ENCODE data around the gene NUDT3. TPM values are rescaled to one million over a fixed set of nuclear protein-coding genes. Genes with fewer than 3 reads are reported as not detected.

NUDT3 gene
- total RNA-seq, 1 donor from 2014 or later = 18.7 TPM

DNA sequence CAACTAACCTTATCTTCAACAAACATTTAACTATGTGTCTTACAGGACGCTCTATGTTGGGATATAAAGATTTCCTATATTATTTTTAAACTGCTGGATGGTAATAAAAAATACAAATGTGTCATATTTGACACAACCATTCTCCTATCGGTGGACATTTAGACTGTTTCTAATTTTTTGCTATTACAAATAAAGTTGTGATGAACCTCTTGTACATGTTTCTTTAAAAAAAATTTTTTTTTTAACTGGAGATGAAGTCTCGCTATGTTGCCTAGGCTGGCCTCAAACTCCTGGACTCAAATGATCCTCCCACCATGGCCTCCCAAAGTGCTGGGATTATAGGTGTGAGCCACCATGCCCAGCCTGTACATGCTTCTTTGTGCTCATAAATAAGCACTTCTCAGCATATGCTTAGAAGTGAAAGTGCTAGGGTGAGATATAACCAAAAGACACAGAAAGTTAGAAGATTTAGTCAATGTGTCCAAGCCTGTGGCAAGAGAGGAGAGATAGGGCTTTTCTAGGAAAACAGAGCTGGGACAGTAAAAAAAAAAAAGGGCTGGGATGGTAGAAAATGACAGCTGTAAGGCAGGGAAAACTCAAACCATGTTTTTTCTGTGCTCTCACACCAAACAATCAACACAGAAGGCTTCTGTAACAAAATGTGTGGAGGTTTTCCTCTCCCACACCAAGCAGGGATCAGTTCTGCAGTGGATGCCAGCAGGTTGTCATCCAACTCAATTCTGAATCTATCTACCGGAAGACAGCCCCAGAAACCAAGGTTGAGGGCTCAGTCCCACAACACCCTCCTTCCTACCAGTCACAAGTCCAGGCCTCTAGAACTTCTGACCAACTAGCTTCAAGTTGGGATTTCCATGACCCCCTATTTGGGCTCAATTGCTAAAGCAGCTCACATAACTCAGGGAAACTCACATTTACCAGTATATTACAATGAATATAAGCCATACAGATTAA, 73.7 kb downstream of the NUDT3 start:
- ATAC-seq = no peak

DNA sequence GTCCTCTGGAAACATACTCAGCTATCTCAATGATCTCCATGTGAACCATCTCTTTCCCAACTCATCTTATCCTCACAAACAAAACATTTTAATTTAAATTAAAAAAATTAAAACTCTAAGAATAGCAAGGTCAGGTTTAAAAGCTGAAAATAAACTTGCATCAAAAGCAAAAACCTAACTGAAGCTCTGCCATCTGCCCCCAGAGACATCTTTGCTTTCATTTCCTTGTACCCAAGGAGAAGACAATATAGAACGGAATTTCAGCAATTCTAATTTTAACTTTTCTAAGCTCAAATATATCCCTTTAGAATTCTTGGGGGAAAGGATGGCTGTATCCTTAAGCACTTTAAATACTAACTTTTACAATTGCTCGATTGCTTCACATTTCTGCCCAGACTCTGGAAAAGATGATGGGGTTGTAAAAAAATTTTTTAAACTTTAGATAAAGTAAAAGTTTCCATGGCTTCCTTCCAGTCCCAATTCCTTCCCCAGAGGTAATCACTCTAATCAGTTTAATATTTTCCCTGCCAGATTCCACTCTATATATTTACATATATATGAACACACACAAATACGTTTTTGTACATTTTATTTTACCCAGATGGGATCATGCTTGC, 74.5 kb downstream of the NUDT3 start:
- ATAC-seq = no peak

DNA sequence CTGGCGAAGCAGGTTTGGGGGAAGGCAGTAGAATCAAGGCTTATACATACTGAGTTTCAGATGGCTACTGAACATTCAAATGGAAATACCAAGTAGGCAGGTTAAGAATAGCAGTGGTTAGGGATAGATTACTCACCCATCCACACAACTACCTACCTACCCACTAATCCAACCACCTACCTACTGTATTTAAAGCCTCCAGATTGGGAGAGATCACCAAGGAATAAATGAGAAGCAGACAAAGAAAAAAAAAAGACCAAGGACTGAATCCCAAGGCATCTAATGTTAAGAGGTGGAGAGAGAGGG, 75.3 kb downstream of the NUDT3 start:
- ATAC-seq = no peak

DNA sequence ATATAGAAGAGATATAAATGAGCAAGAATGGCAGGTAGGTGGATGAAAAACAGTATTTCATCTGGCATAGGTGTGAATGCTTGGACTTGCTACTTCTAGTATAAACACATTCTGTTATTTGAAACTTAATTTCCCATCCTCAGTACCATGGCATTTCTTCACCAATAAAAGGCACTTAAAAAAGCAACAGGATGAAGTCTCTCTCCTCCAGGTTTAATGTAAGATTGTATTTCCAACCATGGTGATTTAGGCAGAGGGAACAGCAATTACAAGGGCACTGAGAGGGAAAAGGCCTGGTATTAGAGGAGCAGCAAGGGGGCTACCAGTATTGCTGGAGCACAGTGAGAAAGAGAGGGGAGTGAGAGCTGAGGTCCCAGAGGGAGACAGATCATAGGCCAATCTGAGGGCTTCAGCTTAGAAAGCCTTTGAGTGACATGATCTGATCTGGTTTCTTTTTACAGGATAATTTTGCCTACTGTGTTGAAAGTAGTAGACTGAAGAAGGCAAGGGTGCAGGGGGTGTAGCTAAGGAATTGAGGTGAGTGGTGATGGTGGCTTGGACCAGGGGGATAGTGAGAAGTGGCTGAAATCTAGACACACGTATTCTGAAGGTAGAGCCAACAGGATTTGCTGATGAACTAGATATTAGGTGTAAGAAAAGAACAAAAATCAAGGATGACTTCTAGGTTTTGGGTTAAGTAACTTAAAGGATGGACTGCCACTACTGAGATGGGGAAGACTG, 75.9 kb downstream of the NUDT3 start:
- ATAC-seq = no peak

DNA sequence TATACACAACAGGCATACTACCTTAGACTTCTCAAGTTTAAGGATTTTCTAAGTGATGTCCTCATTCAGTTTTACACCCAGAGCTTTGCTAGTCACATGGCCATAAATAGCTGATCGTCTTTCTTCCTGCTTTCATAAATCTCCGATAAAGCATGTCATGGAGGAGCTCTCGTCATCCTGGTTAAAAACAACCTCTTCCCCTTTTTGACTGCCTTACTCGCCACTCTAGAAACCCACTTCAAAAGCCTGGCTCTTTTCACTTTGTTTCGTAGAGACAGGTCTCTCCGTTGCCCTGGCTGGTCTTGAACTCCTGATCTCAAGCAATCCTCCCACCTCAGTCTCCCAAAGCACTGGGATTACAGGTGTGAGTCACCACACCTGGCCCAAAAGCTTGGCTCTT, 76.7 kb downstream of the NUDT3 start:
- no peak for ATAC-seq

DNA sequence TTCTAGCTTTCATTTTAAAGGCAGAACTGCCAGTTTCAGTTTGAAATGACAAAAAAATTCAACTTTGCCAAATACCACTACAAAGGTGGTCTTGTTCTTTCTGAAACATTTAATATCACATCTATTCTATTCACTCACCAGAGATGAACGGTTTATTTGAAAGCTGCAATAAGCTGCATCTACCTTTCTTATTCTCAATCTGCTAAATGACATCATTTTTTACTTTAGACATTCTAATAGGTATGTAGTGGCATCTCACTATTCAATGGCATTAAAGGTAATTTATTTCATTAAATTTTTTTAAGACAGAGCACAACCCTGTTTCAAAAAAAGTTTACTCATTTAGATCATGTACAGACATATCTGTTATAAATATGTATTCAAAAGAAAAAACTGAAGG, 77.2 kb downstream of the NUDT3 start:
- no peak for ATAC-seq

DNA sequence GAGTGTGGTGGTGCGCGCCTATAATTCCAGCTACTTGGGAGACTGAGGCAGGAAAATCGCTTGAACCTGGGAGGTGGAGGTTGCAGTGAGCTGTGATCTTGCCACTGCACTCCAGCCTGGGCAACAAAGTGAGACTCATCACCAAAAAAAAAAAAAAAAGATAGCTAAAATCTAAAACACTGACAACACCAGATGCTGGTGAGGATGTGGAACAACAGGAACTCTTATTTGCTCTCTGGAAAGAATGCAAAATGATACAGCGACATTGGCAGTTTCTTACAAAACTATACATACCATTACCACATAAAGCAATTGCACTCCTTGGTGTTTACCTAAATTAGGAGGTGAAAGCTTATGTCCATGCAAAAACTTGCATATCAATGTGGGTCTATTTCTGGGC, 80.2 kb downstream of the NUDT3 start:
- ATAC-seq = no peak

DNA sequence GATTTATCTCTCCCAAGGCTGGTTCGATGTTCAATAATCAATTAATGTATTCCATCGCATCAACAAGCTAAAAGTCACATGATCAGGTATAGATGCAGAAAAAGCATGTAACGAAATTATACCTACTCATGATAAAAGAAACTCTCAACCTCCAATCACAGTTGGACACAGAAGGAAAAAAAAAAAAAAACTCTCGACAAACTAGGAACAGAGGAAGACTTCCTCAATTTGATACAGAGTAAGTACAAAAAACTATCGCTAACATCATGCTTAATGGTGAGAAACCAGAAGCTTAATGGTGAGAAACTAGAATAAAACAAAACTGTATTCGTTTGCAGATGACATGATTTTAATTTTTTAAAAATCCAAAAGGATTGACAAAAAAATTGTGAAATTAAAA, 81.7 kb downstream of the NUDT3 start:
- no peak for ATAC-seq

DNA sequence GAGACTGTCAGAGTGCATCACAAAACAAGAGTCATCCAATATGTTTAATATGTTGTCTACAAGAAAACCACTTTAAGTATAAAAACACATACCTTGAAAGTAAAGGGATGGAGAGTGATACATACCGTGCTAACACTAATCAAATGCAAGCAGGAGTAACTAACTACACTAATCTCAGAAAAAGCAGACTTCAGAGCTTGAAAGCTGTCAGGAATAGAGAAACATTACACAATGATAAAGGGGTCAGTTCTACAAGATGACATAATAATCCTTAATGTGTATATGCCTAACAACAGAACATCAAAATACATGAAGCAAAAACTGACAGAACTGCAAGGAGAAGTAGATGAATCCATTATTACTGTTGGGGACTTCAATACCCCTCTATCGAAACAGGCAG, 84.0 kb downstream of the NUDT3 start:
- no peak for ATAC-seq

DNA sequence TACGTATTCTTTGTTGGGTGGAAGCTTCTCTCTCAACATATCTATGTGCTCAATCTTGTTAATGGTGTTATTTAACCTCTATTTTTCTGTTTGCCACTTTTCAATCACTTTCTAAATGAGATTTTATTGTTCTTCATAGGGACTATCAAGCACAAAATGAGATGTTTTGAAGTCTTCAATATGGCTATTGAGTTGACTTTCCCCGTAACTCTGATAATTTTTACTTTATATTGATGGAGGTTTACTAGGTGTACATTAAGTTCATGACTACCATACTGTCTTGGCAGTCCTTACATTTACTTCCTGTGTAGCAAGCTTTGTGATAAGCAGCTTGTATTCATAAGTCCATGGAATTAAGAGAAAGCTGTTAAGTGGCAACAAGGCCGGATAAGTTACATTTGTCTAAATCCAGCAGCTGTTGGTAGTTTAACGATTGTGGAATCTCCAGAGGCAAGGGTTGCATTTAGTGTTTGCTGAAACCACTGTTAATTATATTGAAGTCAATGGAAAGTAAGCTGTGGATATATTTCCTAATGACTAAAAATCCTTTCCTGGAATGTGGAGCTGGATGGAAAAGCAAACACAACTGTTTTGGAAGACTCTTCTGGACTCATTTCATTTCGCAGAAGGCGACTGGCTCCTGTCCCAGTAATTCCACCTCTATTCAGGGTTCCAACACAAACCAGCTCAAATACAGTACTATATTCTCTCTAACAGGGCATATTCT, 86.3 kb downstream of the NUDT3 start:
- no peak for ATAC-seq

DNA sequence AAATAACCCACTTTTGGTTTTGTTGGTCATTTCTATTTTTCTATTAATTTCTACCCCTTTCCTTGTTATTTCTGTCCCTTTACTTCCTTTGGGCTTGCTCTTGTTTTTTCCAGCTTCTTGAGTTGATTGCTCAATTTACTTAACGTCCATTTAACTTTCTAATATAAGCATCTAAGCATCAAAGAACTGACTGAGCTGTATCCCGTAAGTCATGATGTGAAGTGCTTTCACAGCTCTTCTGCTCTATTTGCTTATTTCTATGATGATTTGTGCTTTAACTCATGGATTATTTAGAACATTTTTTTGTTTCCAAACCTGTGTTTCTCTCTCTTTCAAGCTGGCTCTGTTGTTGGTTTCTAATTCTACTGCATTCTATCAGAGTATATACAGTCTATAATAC, 87.0 kb downstream of the NUDT3 start:
- no peak for ATAC-seq

DNA sequence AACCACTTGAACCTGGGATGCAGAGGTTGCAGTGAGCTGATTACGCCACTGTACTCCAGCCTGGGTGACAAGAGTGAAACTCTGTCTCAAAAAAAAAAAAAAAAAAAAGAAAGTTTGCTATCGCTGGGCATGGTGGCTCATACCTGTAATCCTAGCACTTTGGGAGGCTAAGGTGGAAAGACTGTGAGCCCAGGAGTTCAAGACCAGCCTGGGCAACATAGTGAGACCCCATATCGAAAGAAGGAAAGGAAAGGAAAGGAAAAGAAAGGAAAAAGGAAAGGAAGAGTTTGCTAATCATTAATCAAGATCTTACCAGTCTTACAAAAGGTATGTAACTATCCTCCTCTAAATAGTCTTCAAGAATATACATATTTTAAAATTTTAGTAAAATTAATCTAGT, 88.3 kb downstream of the NUDT3 start:
- no peak for ATAC-seq

DNA sequence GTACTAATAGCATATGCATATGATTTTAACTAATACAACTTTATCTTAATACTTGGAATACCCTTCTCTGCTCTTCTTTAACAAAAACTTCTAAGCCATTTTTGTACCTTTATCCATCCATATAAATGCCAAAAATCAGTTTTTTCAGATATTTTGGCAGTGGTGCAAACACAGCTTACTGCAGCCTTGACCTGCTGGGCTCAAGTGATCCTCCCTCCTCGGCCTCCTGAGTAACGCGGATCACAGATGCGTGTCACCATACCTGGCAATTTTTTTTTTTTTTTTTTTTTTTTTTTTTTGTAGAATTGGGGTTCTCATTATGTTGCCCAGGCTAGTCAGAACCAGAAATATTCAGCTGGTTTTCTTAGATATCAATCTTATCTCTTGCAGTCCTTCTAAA, 89.5 kb downstream of the NUDT3 start:
- no peak for ATAC-seq

DNA sequence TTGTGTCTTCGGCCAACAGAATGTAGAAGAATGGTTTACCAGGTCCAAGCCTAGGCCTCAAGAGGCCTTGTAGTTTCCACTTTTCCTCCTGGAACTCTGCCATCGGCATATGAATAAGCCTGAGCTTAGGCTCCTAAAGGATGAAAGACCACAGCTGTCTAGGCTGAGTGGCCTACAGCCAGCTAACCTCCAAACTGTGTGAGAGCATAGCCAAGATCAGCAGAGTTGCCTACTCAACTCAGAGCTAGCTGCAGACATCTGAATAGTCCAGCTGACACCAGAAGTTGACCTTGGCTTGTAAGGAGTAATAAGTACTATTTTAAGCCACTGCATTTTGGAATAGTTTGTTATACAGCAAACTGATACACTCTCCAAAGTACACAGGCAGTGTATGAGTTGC, 91.1 kb downstream of the NUDT3 start:
- peak; percentile 25 for ATAC-seq

DNA sequence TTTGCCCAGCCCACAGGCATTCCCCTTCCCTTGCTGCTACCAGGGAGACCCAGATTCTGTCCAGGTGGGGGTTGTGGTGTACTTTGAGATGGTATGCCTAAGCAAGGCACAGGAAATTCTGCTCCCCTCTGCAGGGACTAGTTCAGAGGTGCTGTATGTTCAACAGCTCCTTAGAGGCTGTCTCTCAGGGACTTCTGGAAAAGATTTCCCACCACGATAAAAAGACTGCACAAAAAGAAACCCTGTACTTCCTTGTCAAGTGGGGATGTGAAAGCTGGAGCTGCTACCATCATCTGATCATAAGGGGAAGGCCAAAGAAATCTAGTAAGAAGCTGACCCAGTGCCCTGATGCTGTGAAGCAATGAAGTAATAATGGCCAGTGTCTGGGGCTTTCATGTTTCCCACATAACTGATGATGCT, 92.1 kb downstream of the NUDT3 start:
- ATAC-seq = no peak

DNA sequence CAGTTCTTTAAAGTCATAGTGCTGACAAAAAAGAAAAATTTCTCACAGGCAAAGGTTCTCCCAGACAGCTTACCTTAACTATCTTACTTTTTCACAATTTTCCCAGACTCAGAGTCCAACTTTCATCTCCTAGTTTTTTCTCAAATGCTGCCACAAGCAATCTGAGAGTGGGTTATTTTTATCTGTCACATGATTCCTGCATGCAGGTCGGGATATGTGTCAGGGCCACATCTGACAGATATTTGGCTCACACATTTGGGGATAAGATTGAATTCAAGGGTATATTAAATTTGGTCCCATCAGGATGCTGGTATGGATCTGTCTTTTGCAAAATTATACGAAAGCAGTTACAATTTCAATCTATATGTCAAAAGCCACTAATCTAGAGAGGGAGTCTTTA, 93.5 kb downstream of the NUDT3 start:
- ATAC-seq = no peak

DNA sequence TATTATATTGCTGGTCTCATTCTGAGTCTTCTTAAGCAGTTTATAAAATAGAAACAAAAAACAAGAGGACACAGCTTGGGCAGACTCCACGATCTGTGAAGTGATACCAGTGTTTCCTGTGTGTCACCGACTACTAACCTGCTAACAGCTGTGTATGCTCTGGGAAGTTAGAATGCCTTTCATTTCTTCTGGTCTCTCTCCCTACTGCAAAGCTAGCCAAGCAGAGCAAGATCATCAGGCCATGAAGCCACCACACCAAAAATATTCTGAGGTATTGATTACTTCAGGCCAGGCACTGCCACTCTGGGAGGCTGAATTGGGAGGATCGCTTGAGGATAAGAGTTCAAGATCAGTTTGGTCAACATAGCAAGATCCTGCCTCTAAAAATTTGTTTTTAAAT, 96.7 kb downstream of the NUDT3 start:
- ATAC-seq = no peak

DNA sequence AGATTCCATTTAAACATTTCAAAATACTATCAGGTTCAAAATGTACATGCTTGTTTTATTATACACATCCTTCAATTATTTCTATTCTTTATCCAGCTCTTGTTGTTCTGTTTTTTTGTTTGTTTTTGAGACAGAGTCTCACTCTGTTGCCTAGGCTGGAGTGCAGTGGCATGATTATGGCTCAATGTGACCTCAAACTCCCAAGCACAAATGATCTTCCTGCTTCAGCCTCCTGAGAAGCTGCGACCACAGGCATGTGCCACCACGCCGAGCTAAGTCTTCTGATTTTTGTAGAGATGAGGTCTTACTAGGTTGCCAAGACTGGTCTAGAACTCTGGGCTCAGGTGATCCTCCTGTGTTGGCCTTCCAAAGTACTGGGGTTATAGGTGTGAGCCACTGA, 99.5 kb downstream of the NUDT3 start:
- no peak for ATAC-seq

DNA sequence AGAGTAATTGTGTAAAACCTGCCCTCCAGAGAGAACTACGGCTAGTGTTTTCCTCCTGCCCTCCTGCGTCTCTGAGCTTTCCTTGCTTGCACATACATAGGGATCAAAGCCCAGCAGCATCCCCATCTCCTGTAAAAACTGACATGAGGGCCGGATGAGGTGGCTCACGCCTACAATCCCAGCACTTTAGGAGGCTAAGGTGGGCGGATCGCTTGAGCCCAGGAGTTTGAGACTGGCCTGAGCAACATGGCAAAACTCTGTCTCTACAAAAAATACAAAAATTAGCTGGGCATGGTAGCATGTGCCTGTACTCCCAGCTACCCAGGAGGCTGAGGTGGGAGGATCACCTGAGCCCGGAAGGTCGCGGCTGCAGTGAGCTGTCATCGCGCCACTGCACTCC, 103.3 kb downstream of the NUDT3 start:
- ATAC-seq = no peak

DNA sequence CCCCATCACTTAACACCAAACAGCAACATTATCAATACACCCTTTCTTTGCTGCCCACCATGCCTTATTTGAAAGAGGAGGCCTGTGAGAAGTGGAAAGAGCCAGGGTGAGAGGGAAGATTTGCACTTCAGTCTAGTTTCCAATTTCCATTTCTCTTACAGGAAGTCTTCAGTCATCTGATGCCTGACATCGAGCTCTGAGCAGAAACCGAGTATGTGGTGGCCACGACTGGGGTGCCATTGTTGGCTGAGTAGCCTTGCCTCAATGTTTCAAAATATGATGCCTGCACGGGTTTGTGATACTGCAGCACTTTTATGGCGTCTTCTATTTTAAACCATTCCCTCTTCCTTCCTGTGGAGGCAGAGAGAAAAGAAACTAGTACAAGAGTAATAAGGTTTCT, 103.9 kb downstream of the NUDT3 start:
- ATAC-seq = no peak

DNA sequence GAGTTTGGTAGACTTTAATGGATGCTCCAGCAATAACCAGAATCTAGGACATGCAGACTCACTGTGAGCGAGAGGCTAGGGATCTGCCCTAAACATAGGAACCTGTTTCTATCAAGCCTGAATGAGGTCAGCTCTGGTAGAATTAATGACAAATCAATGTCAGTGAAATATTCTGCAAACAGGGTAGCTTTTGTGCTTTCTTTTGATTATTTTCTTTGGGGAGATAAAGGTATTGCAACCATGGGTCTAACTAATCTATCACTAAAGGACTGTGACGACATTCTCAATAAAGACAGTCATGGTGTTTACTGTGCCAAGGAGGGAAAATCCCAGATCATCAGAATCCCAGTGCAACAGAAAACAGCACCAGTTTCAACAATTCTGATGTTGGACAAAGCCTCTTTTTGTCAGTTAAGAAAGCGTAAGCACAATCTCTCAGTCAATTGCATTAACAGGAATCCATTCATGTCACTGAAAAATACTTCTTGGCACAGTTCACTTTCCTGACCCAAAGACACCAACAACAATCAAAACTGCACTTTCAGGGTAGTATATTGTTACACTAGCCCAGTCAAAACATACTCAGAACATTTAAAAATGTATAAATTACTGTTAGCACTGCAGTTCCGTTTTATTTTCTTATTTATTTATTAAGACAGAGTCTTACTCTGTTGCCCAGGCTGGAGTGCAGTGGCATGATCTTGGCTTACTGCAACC, 106.9 kb downstream of the NUDT3 start:
- no peak for ATAC-seq

Data from esophagus mucosa (tissue), 1 donor.